RWPE1 (cell line): ENCODE data around the gene PRPF6.
A peak's percentile ranks its signal among the peaks of the same experiment; 100 is the strongest.
"Not testable (repeated sequence)": the region's sequence is repeated elsewhere in the genome, so short reads cannot be mapped to it uniquely, and the experiment has no call there.

Source experiments
- CTCF ChIA-PET: fragments of 350-600 bp; sonication (Branson Sonifier 250); formaldehyde crosslinking; extraction: SDS; loops from one replicate; lab custom pipeline; 2021; lab: Yijun Ruan, JAX
- POLR2A ChIA-PET: fragments of 400-600 bp; formaldehyde crosslinking; extraction: SDS; loops from one replicate; lab custom pipeline; 2020; ENCODE audit warnings: antibody characterized with exemption; ENCODE audit not compliant: low non-redundant PET; lab: Yijun Ruan, JAX
- DNase-seq: peaks from one replicate; pipeline ENCODE4 v3.0.0; 2012; ENCODE audit warnings: low spot score
- H3K27ac ChIP-seq: fragments of 450-650 bp; 2 replicates; pipeline ENCODE4 v1.5.1; 2017
- TF ChIP-seq, protein P1 (sequence below): fragments of 450-650 bp; conservative IDR thresholded peaks from 2 replicates; pipeline ENCODE4 v1.5.1; 2017; ENCODE audit warnings: low read depth, mild to moderate bottlenecking

Gene PRPF6

DNA sequence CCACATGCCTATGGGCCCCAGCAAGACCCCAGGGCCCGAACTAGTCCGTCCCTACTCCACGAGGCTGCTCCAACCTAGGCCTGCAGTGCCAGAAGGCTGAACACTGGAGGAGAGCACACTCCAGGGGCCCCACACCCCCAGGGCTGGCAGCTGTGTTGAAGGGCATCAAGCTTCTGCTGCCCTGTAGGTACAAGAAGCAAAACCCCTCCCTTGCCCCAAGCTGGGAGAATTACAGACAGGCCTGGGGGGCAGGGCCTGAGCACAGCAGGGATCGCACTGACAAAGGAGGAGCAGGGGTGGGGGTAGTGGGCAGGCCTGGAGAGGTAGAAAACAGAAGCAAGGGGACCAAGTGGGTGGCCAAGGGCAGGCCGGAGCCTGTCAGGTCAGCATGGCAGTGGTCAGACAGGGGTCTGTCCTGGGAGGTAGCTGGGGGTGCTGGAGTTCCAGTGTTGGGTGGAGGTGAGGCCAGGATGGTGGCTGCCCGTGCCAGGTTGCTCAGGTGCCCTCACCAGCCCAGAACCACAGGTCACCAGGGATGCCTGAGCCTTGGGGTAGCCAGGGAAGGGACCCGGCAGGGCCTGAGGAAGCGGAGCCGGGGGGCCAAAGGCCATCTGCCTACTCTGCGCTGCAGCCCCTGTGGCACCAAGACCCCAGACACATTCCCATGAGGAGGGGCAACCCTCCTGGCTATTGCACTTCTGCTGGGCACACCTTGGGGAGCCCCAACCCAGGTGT, 21.8 kb upstream of the PRPF6 start:
- TF ChIP-seq, protein P1, sequence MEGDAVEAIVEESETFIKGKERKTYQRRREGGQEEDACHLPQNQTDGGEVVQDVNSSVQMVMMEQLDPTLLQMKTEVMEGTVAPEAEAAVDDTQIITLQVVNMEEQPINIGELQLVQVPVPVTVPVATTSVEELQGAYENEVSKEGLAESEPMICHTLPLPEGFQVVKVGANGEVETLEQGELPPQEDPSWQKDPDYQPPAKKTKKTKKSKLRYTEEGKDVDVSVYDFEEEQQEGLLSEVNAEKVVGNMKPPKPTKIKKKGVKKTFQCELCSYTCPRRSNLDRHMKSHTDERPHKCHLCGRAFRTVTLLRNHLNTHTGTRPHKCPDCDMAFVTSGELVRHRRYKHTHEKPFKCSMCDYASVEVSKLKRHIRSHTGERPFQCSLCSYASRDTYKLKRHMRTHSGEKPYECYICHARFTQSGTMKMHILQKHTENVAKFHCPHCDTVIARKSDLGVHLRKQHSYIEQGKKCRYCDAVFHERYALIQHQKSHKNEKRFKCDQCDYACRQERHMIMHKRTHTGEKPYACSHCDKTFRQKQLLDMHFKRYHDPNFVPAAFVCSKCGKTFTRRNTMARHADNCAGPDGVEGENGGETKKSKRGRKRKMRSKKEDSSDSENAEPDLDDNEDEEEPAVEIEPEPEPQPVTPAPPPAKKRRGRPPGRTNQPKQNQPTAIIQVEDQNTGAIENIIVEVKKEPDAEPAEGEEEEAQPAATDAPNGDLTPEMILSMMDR: no peak
- DNase-seq: no peak
- H3K27ac ChIP-seq: peak overlapping the region; percentile 99
- ChIA-PET CTCF (interaction anchor here (0.7 to 1.2 kb wide), 4 partner anchors 15 to 1152 kb away, joined by 4 to 5 read pairs (median 4); partner anchors contain the start of genes PRPF6 and SAMD10), POLR2A (no interaction called here)

DNA sequence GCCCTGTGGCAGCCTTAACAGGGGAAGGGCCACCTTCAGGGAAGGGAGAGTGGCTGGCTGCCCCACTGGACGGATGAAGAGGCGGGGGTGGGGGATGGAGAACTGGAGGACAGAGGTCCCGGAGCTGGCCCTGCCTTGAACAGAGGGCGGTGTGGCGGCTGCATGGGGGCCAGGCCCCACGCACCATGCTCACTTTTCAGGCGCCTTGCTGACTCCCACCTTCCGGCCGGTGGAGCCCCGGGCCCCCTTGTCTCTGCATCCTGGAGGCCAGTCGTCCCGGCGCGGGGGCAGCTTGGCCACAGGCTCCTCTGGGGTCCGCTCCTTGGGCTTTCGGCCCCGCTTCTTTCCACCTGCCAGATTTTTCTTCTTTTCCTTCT, 21.2 kb upstream of the PRPF6 start:
- peak overlapping the region; percentile 99 for H3K27ac ChIP-seq
- TF ChIP-seq, protein P1: no peak
- CTCF ChIA-PET: interaction anchor here (1.0 kb wide), 1 partner anchor 14 kb away, joined by 7 read pairs; no protein-coding TSS in a partner anchor
- POLR2A ChIA-PET: no interaction called here
- DNase-seq: no peak

DNA sequence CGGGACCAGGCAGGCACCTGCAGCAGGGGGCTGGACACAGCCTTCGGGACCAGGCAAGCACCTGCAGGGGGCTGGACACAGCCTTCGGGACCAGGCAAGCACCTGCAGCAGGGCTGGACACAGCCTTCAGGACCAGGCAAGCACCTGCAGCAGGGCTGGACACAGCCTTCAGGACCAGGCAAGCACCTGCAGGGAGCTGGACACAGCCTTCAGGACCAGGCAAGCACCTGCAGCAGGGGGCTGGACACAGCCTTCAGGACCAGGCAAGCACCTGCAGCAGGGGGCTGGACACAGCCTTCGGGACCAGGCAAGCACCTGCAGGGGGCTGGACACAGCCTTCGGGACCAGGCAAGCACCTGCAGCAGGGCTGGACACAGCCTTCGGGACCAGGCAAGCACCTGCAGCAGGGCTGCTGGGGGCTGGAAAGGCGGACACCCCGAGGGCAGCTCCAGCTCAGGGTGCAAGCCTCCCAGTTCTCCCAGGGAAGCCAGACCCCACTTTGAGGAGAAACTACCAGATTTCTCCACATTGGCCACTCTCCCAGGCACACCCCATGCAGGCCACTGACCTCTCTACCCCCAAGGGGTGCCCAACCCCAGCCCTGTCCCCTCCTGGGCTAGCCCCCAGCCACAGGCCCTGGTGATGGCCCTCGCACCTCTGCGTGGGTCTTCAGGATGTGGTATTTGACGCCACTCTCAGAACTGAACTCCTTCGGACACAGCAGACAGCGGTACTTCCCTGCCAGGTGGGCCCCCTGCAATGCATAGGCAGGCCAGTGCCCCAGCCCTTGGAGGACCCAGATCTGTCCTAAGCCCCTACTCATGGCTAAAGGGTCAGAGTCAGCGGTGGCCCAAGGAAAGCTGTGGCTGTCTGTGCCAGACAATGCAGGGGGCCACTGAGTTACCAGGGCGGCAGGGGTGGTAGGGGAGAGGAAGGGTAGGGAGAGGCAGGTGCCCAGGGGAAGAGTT, 20.0 kb upstream of the PRPF6 start:
- peak overlapping the region; percentile 15 for H3K27ac ChIP-seq
- DNase-seq, POLR2A ChIA-PET: not testable (repeated sequence)
- CTCF ChIA-PET: interaction anchor here (1.0 kb wide), 1 partner anchor 13 kb away, joined by 7 read pairs; no protein-coding TSS in a partner anchor

GRCh38 chr20:63961664-63962425, 19.1 kb upstream of the PRPF6 start:
- CTCF ChIA-PET: interaction anchor here (0.6 kb wide), 1 partner anchor 107 kb away, joined by 3 read pairs; no protein-coding TSS in a partner anchor

GRCh38 chr20:63962426-63963347, 18.2 kb upstream of the PRPF6 start:
- ChIA-PET POLR2A (no interaction called here), CTCF (interaction anchor here (0.6 to 1.2 kb wide), 2 partner anchors 19 to 106 kb away, joined by 3 to 4 read pairs; no protein-coding TSS in a partner anchor)
- peak overlapping the region; percentile 15 for H3K27ac ChIP-seq
- TF ChIP-seq, protein P1: no peak
- DNase-seq: no peak

More at GRCh38 chr20:63961664-63962425, 19.1 kb upstream of the PRPF6 start:
- peak overlapping the region; percentile 15 for H3K27ac ChIP-seq
- POLR2A ChIA-PET: no interaction called here
- no peak for DNase-seq
- TF ChIP-seq, protein P1: no peak

- no peak for DNase-seq
- POLR2A ChIA-PET: no interaction called here
- peak overlapping the region; percentile 12 for H3K27ac ChIP-seq
- TF ChIP-seq, protein P1: no peak
- CTCF ChIA-PET: interaction anchor here (1.2 kb wide), 2 partner anchors 11 to 19 kb away, joined by 4 to 7 read pairs; no protein-coding TSS in a partner anchor
Observed at GRCh38 chr20:63963348-63963741, 17.6 kb upstream of the PRPF6 start.
